Thyroid gland (tissue), 4 donors: Measurements from ENCODE around the gene SLC35F1.

ENCODE experiments used
- POLR2A ChIP-seq, 2 donors: fragments of 450-650 bp; IDR thresholded peaks; one replicate each; pipeline ENCODE4 v1.6.1; 2017; ENCODE audit warnings: antibody characterized with exemption in 2 of 2, mild to moderate bottlenecking in 2 of 2, moderate library complexity in 1 of 2
- TF ChIP-seq, protein P1 (sequence below), 6 experiments: fragments of 200-600 bp in 3 of 6; fragments of 450-650 bp in 3 of 6; sonication (generic) in 3 of 6; IDR thresholded peaks; one replicate each; pipeline ENCODE4 v1.5.1; 2016 to 2019; ENCODE audit warnings: antibody characterized with exemption in 6 of 6, mild to moderate bottlenecking in 2 of 6, inconsistent platforms in 1 of 6, moderate library complexity in 1 of 6

DNA sequence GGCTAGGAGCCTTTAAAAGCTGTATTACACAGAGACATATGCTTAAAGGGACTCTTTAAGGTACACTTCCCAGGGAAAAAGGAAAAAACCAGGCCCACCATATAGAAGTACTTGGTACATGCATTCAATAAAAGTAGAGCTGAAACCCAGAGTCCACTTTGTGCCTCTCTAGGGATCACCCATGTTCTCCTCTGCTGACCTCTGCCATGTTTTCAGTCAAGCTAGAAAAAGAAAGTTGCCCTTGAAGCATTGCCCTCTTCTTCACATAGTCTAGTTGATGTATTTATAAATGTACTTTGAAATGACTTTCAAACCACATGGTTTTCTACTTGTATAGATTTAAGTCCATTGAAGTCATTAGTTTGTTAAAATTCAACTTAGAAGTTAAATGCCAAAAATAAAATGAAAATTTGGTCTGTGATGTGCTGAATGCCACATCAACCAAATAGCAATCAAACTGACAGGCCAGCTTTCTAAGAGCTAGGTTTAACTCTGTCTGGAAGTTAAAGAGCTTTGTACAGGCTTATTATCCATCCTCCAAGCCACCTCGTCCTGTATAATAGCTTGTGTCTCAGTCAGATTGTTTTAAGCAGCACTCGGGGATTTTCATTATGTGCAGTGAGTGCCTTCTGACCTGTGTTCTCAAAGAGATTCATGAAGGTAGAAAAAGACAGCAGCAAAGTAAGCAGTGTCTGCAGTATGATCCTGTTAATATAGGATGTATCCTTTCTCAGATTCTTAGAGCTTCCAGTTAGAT is 402.5 kb downstream of the SLC35F1 start:
- TF ChIP-seq, protein P1, sequence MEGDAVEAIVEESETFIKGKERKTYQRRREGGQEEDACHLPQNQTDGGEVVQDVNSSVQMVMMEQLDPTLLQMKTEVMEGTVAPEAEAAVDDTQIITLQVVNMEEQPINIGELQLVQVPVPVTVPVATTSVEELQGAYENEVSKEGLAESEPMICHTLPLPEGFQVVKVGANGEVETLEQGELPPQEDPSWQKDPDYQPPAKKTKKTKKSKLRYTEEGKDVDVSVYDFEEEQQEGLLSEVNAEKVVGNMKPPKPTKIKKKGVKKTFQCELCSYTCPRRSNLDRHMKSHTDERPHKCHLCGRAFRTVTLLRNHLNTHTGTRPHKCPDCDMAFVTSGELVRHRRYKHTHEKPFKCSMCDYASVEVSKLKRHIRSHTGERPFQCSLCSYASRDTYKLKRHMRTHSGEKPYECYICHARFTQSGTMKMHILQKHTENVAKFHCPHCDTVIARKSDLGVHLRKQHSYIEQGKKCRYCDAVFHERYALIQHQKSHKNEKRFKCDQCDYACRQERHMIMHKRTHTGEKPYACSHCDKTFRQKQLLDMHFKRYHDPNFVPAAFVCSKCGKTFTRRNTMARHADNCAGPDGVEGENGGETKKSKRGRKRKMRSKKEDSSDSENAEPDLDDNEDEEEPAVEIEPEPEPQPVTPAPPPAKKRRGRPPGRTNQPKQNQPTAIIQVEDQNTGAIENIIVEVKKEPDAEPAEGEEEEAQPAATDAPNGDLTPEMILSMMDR (IDR thresholded peaks at IDR 0.05) = no peak
- TF ChIP-seq POLR2A (IDR thresholded peaks at IDR 0.05) = no peak
